ENCODE measurements around the gene GRIA4. TPM values are rescaled to one million over a fixed set of nuclear protein-coding genes. Genes with fewer than 3 reads are reported as not detected.

Gene GRIA4
- total and polyA plus RNA-seq, 2 of the 13 experiments (the other 11 are each of a cell fraction or from before 2014, with no cell fraction given): not detected

DNA sequence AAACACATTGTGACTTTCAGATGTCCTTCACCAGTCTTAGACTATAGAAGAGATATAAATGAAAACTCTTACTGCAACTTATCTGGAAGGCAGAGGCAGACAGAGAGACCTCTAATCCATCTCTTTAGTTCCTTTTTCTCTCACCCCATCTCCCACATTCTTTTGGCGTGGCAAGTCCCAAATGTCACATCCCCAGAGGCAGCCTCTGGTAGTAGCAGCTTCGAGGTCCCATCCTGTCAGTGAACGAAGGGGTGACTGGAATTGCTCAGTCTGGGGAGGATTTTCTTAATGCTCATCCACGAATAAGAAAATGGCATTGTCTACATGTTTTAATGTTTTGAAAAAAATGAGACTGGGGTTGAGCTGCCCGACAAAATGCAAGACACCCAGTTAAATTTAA, 201.4 kb downstream of the GRIA4 start:
- intact Hi-C loops (cut with micrococcal nuclease; ENCODE audit: unreplicated experiment): no loop called here
- Histone ChIP-seq H3K9ac (ENCODE audit: insufficient read depth, low read depth, low read length) (no peak overlapping the region), H4K20me1 (ENCODE audit: insufficient read depth, low read length) (no peaks in the 10 kb centered on the region), H3K4me1 (ENCODE audit: insufficient read depth, low read length) (no peaks in the 10 kb centered on the region), H3K27me3 (ENCODE audit: control insufficient read depth in 1 of 2, insufficient read depth in 2 of 2, low read length in 2 of 2) (no peaks in the 10 kb centered on the region), H2AFZ (ENCODE audit: low read length) (no peak overlapping the region), H3K4me2 (ENCODE audit: low read depth, low read length) (no peak overlapping the region), H3K4me3 (replicated peaks in 1 of 3; ENCODE audit: insufficient read depth in 1 of 3, low read depth in 2 of 3, low read length in 3 of 3) (no peak overlapping the region), H3K79me2 (ENCODE audit: insufficient read depth, low read length) (no peaks in the 10 kb centered on the region), H3K27ac (ENCODE audit: extremely low read length, insufficient read depth, low read length) (no peak overlapping the region), H3K36me3 (replicated peaks in 1 of 2; ENCODE audit: control insufficient read depth in 1 of 2, insufficient read depth in 2 of 2, low read length in 2 of 2) (no peaks in the 10 kb centered on the region), H3K9me3 (ENCODE audit: low read length) (no peaks in the 10 kb centered on the region)
- ATAC-seq (no peak), FAIRE-seq (no peak), DNase-seq (ENCODE audit: low spot score) (no peak)
- TF ChIP-seq, protein P1, sequence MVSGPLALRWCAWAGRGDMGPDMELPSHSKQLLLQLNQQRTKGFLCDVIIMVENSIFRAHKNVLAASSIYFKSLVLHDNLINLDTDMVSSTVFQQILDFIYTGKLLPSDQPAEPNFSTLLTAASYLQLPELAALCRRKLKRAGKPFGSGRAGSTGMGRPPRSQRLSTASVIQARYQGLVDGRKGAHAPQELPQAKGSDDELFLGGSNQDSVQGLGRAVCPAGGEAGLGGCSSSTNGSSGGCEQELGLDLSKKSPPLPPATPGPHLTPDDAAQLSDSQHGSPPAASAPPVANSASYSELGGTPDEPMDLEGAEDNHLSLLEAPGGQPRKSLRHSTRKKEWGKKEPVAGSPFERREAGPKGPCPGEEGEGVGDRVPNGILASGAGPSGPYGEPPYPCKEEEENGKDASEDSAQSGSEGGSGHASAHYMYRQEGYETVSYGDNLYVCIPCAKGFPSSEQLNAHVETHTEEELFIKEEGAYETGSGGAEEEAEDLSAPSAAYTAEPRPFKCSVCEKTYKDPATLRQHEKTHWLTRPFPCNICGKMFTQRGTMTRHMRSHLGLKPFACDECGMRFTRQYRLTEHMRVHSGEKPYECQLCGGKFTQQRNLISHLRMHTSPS (CRISPR knock-in tag; IDR thresholded peaks at IDR 0.05; ENCODE audit: low read depth): no peak
- TF ChIP-seq MIER2 (CRISPR knock-in tag; IDR thresholded peaks at IDR 0.05) (no peak), ZNF749 (CRISPR knock-in tag; IDR thresholded peaks at IDR 0.05; ENCODE audit: borderline replicate concordance) (no peak), MEIS1 (CRISPR knock-in tag; IDR thresholded peaks at IDR 0.05; ENCODE audit: borderline replicate concordance) (no peak)
- TF ChIP-seq, protein P2, sequence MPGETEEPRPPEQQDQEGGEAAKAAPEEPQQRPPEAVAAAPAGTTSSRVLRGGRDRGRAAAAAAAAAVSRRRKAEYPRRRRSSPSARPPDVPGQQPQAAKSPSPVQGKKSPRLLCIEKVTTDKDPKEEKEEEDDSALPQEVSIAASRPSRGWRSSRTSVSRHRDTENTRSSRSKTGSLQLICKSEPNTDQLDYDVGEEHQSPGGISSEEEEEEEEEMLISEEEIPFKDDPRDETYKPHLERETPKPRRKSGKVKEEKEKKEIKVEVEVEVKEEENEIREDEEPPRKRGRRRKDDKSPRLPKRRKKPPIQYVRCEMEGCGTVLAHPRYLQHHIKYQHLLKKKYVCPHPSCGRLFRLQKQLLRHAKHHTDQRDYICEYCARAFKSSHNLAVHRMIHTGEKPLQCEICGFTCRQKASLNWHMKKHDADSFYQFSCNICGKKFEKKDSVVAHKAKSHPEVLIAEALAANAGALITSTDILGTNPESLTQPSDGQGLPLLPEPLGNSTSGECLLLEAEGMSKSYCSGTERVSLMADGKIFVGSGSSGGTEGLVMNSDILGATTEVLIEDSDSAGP (CRISPR knock-in tag; IDR thresholded peaks at IDR 0.05; ENCODE audit: borderline replicate concordance): no peak
- in situ Hi-C loops (cut with HindIII; ENCODE audit: extremely low pct_ligation_motif_present, low pct_unique_long_range_greater_than_20kb): no loop called here
- ChIA-PET CTCF (ENCODE audit: low intra/inter-chr PET ratio, low total read pairs) (no interaction called here), POLR2A (no interaction called here)
- BruUV-seq (replicated peaks): no TSS peak
- WGBS (ENCODE audit: low lambda C conversion rate): 1% methylated on average over 5 of the region's 5 CpGs
